Vagina (tissue), 2 donors: ENCODE results near the gene SH3RF2.

Experiments
- POLR2A ChIP-seq, 2 donors: fragments of 450-650 bp; IDR thresholded peaks; one replicate each; pipeline ENCODE4 v1.6.1; 2017; ENCODE audit warnings: antibody characterized with exemption in 2 of 2, mild to moderate bottlenecking in 2 of 2, moderate library complexity in 2 of 2
- POLR2AphosphoS5 ChIP-seq, 2 donors: sonication (generic); formaldehyde crosslinking; IDR thresholded peaks; one replicate each; pipeline ENCODE4 v1.9.0; 2017; ENCODE audit warnings: antibody characterized with exemption in 2 of 2, mild to moderate bottlenecking in 2 of 2, low read depth in 1 of 2; ENCODE audit not compliant: insufficient read depth in 1 of 2
- TF ChIP-seq, protein P1 (sequence below), 3 experiments: fragments of 450-650 bp in 2 of 3; fragments of 200-600 bp in 1 of 3; sonication (generic) in 1 of 3; IDR thresholded peaks; one replicate each; pipeline ENCODE4 v1.5.1; 2017 to 2019; ENCODE audit warnings: antibody characterized with exemption in 3 of 3, mild to moderate bottlenecking in 2 of 3, moderate library complexity in 2 of 3

GRCh38 chr5:145981589-145982571, 45.5 kb downstream of the SH3RF2 start:
- TF ChIP-seq POLR2A (IDR thresholded peaks at IDR 0.05) = no peak
- TF ChIP-seq, protein P1, sequence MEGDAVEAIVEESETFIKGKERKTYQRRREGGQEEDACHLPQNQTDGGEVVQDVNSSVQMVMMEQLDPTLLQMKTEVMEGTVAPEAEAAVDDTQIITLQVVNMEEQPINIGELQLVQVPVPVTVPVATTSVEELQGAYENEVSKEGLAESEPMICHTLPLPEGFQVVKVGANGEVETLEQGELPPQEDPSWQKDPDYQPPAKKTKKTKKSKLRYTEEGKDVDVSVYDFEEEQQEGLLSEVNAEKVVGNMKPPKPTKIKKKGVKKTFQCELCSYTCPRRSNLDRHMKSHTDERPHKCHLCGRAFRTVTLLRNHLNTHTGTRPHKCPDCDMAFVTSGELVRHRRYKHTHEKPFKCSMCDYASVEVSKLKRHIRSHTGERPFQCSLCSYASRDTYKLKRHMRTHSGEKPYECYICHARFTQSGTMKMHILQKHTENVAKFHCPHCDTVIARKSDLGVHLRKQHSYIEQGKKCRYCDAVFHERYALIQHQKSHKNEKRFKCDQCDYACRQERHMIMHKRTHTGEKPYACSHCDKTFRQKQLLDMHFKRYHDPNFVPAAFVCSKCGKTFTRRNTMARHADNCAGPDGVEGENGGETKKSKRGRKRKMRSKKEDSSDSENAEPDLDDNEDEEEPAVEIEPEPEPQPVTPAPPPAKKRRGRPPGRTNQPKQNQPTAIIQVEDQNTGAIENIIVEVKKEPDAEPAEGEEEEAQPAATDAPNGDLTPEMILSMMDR (IDR thresholded peaks at IDR 0.05) = no peak
- no peak for TF ChIP-seq POLR2AphosphoS5 (IDR thresholded peaks at IDR 0.05; ENCODE audit: insufficient read depth in 1 of 2, low read depth in 1 of 2)
